GM18951 (cell line): ENCODE results near the gene PKIG.

Source experiments
- POLR2A ChIP-seq: IDR thresholded peaks from 4 replicates; pipeline ENCODE4 v1.6.1; 2011; ENCODE audit warnings: mild to moderate bottlenecking; ENCODE audit not compliant: insufficient read length, insufficient read depth; ENCODE audit errors: extremely low read depth
- in situ Hi-C: fragments of 300-500 bp; cut with MboI; formaldehyde crosslinking; loops from one replicate; pipeline ENCODE4 v1.12.0; 2022; ENCODE audit warnings: low sequenced_read_pairs, mixed read lengths, inconsistent platforms; ENCODE audit not compliant: unreplicated experiment

Gene PKIG

DNA sequence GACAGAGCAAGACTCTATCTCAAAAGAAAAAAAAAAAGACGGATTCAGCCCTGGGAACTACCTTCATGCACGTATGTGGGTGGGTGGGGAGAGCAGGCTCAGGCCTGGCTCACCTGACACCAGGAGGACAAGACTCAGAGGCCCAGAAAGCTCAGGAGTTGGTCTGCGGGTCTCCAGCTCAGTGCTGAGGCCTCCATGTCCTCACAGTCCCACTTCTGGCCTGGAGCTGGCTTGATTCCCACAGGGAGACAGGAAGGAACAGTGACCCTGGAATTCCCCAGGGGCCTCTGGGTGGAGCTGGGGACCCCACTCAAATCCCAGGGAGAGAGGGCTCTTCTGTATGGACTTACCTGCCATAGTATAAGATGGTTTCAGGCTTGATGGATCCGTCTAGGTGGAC is 53.5 kb downstream of the PKIG start:
- no peak for TF ChIP-seq POLR2A
- in situ Hi-C loops: no loop called here

DNA sequence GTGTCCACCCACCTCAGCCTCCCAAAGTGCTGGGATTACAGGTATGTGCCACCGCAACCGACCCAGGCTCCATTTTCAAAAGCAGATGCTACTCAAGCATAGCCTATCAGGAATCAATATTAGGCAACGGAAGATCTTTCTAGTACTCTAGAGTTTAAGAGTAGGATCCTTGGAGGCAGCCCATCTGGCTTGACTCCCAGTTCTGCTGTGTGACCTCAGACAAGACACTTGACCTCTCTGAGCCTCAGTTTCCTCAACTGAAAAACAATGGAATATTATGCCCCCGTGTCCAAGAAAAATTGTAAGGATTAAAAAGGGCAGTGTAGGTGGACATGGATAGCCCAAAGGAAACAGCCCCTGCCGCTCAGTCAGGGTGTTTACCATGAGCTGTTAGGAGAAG is 54.7 kb downstream of the PKIG start:
- no peak for TF ChIP-seq POLR2A
- in situ Hi-C loops: no loop called here

DNA sequence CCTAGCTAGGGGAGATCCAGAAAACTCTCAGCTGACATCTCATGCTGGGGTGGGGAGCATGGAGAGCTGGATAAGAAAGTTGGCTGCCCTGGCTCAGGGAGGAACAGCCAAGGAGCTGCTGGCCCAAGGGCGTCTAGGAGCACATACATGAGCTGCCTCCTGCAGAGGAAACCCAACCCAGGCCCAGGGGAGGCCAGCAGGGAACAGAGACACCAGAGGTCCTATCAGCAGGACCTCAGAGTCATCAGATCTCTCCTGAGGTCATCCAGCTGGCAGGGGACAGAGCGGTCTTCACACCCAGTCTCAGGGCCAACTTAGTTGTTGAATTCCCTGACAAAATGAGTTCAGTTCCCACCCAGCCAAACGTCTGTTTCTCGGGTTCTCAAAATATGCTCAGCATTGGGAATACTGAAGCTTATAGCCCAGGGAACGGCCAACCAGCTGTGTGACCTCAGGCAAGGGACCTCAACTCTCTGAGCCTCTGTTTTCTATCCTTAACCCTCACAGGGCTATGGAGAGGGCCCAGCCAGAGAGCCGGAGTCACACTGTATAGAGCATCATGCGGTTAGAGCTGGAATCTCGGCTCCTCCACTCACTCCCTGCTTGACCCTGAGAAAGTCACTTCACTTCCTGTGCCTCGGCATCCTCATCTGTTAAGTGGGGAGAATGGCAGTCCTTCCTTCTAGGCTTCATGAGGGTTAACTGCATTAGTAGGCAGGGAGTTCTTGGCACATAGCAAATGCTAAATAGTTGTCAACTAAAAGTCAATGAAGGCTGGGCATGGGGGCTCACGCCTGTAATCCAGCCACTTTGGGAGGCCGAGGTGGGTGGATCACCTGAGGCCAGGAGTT is 55.4 kb downstream of the PKIG start:
- in situ Hi-C loops: no loop called here

DNA sequence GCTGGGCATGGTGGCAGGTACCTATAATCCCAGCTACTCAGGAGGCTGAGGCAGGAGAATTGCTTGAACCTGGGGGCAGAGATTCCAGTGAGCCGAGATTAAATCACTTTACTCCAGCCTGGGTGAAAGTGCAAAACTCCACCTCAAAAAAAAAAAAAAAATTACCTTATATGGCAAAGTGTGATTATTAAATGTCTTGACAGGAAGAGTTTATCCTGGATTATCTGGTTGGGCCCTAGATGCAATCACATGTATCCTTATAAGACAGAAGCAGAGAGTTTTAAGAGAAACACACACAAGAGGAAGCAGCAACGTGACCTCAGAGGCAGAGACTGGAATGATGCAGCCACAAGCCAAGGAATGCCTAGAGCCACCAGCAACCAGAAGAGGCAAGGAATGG is 58.1 kb downstream of the PKIG start:
- in situ Hi-C loops: no loop called here
- TF ChIP-seq POLR2A: no peak

More for the DNA sequence above, 55.4 kb downstream of the PKIG start:
- TF ChIP-seq POLR2A: no peak

DNA sequence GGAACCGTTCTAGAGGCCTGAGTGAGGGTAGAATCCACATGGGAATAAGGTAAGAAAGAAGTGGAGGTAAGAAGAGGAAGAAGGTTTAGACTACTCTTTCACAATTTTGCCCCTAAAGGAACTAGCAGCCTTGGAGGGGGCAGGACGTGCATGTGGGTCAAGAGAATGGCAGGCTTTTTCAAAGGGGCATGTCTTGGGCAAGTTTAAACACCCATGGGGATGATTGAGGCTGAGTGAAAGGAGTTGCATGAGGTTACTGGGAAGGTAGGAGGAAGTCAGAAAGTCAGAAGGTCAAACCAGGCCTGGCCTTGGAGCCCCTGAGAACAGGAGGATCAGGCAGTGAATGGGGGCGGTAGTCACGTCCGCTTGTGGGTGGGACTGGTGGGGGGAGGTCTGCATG is 58.9 kb downstream of the PKIG start:
- TF ChIP-seq POLR2A: no peak
- in situ Hi-C loops: no loop called here

DNA sequence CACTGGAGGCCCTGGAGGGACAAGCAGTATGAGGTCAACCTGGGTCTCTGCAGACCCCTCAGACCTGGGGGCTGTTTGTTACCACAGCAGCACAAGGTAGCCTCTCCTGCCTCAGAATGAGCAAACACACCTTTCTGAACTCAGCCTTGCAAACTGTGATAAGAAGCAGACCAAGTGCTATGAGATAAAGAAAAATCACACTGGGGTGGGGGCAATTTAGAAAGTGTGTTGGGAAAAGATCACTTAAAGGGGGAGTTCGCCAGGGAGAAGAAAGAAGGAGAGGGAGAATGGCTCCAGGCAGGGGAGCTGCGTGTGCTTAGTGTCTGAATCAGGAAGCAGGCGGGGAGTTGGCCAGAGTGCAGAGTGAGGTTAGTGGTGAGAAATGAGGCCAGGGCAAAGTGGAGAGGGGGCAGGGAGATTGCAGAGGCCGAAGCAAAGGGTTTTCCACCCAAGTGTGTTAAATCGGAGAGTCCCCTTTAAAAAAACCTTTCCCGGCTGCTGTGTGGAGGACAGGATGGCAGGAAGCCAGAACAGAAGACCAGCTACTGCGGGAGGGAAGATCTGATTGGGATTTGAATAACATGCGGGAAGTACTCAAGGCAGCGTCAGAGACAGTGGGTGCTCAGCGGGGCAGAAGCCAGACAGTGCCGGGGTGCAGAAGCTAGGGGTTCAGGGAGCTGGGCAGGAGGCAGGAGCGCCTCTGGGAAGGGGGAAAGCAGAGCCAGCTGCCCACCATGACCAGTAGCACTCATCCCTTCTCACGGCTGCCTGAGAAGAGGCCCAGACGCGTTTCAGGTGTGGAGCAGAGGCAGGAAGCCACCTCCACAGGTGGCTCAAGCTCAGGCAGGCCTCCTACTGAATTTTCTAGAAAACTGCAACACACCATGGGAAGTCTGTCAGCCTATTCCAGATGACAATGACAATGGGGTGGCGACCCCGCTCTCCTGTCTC is 60.1 kb downstream of the PKIG start:
- in situ Hi-C loops: no loop called here
- peak; percentile 46 for TF ChIP-seq POLR2A

DNA sequence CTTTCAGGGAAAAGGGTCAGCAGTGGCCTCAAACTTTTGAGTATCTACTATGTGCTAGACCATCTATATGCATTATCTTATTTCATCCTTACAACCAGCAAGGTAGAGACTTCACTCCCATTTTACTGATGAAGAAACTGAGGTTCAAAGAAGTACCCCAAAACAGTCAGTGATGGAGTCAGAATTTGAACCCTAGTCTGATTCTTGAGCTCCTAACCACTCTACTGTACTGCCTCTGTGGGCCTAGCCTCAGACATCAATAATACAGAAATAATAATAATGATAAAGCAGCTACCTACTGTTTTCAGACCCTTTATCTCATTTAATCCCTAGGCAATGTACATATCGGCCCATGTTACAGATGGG is 60.8 kb downstream of the PKIG start:
- TF ChIP-seq POLR2A: no peak
- in situ Hi-C loops: no loop called here

DNA sequence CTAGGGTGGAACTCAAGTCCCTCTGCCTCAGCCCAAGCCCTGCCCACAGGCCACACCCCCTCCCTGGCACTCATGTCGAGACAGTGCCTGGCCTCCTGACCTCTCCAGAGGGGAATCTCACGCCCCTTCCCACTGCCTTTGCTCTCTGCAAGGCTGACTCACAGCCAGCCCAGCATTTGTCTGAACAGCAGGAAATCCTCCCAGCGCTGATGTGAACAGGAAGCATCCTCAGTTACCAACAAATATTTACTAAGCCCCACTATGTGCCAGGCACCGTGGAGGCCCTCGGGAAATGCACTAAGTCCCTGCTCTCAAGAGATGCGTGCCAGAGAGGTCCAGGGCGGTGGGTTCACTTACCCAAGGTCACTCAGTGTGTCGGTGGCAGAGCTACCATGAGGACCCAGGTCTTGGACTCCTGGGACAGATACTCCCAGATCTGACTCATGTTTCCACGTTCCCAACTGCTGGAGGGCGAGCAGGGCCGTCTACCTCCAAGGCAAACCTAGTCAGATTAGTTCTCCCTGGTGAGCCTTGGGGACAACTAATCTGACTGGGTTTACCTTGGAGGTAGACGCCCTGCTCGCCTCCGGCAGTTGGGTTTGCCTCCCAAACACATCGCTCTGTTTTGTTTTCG is 61.3 kb downstream of the PKIG start:
- TF ChIP-seq POLR2A: no peak
- in situ Hi-C loops: no loop called here

DNA sequence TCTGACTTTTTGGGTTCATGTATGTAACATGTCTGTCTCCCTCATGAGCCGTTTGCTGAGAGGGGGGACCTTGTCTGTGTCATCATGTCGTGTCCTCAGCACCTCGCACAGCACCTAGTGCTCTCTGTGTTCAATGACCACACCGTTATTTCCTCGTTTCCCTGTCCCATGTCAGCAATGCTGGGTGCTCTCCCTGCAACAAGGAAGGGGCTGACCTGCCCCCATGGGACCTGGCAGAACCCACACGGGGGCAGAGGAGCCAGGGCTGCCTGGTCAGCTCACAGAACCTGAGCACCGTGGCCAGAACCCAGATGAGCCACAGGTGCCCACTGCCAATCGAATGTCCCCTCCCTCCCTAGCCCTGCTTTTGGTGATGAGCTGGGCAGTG is 61.8 kb downstream of the PKIG start:
- TF ChIP-seq POLR2A: no peak
- in situ Hi-C loops: no loop called here

DNA sequence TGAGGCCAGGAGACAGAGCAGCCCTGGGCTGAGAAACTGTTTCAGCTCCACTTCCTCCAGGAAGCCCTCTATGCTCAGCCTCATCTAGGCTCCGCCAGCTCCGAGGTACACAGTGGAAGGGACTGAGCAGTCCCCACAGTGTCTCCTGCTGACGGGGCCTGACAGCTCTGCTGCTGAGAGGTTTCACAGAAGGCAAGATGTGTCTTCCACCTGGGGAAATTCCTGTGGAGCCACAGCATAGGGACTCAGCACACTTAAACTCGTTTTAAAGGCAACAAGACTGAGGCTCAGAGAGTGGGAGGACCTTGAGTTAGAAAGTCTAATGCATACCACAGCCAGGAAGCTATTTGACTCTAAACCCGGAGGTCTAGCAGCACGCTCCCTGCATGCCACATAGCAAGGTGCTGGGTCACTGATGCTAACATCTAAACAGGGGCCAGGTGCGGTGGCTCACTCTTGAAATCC is 62.3 kb downstream of the PKIG start:
- TF ChIP-seq POLR2A: no peak
- in situ Hi-C loops: no loop called here

DNA sequence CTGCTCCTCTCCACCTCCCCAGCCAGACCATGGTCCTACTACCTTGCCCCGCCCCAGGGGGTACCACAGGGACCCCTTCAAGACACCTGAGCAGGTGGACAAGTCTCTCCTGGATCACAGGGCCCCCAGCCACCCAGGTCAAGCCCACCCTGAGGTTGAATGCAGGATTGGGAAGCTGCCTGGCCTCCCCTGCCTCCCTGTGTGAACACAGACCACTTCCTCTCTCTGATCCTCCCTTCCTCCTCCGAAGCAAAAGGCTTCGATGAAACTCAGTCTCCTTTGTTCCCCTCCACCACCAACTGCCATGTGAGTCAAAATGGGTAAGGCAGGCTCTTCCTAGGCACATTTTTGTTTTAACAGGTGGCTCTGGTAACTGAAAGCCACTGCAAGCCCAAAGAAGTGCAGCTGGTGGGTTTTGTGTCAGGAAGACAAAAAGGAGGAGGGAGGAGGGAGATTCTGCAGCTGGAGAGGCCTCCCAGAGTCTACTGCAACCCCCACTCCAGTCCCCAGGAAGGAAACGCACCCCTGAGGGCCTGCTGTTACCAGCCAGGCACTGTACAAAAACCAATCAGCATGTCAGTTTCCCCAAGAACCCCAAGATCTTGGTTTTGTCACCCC is 63.8 kb downstream of the PKIG start:
- in situ Hi-C loops: no loop called here
- no peak for TF ChIP-seq POLR2A

DNA sequence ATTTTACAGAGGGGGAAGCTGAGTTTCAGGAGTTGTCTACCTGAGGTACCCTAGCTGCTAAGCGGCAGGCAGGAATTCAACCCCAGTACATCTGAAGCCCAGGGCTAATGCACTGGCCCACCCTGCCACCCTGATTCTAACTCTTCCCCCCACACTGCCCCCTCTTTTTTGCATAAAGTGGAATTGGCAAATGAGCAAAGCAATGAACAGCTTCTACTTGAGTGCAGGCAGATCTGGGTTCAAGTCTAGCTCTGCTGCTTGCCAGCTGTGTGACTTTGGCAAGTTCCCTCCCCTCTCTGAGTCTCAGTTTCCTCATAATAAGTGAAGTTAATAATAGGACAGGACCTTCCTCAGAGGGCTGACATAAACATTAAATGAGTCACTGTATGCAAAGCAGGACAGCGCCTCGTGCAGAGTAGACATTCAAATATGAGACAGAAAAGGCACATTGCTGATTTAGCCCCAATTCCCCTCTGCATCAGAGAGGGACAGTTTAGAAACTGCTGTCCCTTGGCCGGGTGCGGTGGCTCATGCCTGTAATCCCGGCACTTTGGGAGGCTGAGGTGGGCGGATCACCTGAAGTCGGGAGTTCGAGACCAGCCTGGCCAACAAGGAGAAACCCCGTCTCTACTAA is 64.4 kb downstream of the PKIG start:
- no peak for TF ChIP-seq POLR2A
- in situ Hi-C loops: no loop called here
